EL (cell line): ENCODE results near the gene ASIP.
"Not testable (repeated sequence)": the region's sequence is repeated elsewhere in the genome, so short reads cannot be mapped to it uniquely, and the experiment has no call there.

Source experiments
- DNase-seq: peaks from one replicate; pipeline ENCODE4 v3.0.0-alpha.2; 2016

Gene ASIP

GRCh38 chr20:34243377-34243776, 2.2 kb downstream of the ASIP start:
- DNase-seq = no peak

GRCh38 chr20:34246126-34246626, 5.0 kb downstream of the ASIP start:
- DNase-seq = no peak

- DNase-seq = no peak
These were observed 8.1 kb downstream of the ASIP start for GRCh38 chr20:34249291-34249690.

GRCh38 chr20:34250005-34250404, 8.8 kb downstream of the ASIP start:
- no peak for DNase-seq

- DNase-seq = no peak
These were observed 10.4 kb downstream of the ASIP start for GRCh38 chr20:34251619-34252018.

- DNase-seq = not testable (repeated sequence)
These were observed 11.3 kb downstream of the ASIP start for GRCh38 chr20:34252431-34253086.

GRCh38 chr20:34254979-34255378, 13.8 kb downstream of the ASIP start:
- no peak for DNase-seq

GRCh38 chr20:34256629-34257124, 15.5 kb downstream of the ASIP start:
- DNase-seq = no peak

GRCh38 chr20:34260208-34260942, 19.2 kb downstream of the ASIP start:
- no peak for DNase-seq

GRCh38 chr20:34262488-34263288, 21.5 kb downstream of the ASIP start:
- peak; percentile 54 for DNase-seq

- not testable (repeated sequence) for DNase-seq
These were observed 22.2 kb downstream of the ASIP start for GRCh38 chr20:34263468-34263867.

- DNase-seq = no peak
These were observed 22.9 kb downstream of the ASIP start for GRCh38 chr20:34264141-34264540.

- DNase-seq = no peak
These were observed 26.9 kb downstream of the ASIP start for GRCh38 chr20:34268145-34268544.

- peak; percentile 24 for DNase-seq
These were observed 27.8 kb downstream of the ASIP start for GRCh38 chr20:34268851-34269636.

- no peak for DNase-seq
These were observed 28.9 kb downstream of the ASIP start for GRCh38 chr20:34269996-34270627.

- DNase-seq = peak; percentile 85
These were observed 30.7 kb downstream of the ASIP start for GRCh38 chr20:34271956-34272355.

- DNase-seq = no peak
These were observed 33.5 kb downstream of the ASIP start for GRCh38 chr20:34274694-34275093.

GRCh38 chr20:34281177-34281576, 40.0 kb downstream of the ASIP start:
- DNase-seq = no peak

- DNase-seq = no peak
These were observed 40.8 kb downstream of the ASIP start for GRCh38 chr20:34282041-34282440.

GRCh38 chr20:34283844-34284243, 42.6 kb downstream of the ASIP start:
- no peak for DNase-seq

- no peak for DNase-seq
These were observed 44.2 kb downstream of the ASIP start for GRCh38 chr20:34285450-34285849.

- not testable (repeated sequence) for DNase-seq
These were observed 46.3 kb downstream of the ASIP start for GRCh38 chr20:34287500-34287899.
